Amniotic epithelial cell (primary cell): ENCODE results near the gene AQP6.

Source experiments
- DNase-seq: peaks from one replicate; pipeline ENCODE4 v3.0.0-alpha.2; 2010; ENCODE audit warnings: low read depth

AQP6 gene

GRCh38 chr12:49998453-49998852 lies 25.7 kb downstream of the AQP6 start:
- DNase-seq = no peak

GRCh38 chr12:50003595-50003994 lies 30.8 kb downstream of the AQP6 start:
- peak; percentile 67 for DNase-seq

- no peak for DNase-seq
Observed at GRCh38 chr12:50004696-50005095, 31.9 kb downstream of the AQP6 start.

GRCh38 chr12:50005175-50005574 lies 32.4 kb downstream of the AQP6 start:
- peak; percentile 50 for DNase-seq

- DNase-seq = no peak
Observed at GRCh38 chr12:50006280-50006679, 33.5 kb downstream of the AQP6 start.

- DNase-seq = no peak
Observed at GRCh38 chr12:50006754-50007442, 34.2 kb downstream of the AQP6 start.

- no peak for DNase-seq
Observed at GRCh38 chr12:50013361-50014147, 40.8 kb downstream of the AQP6 start.

GRCh38 chr12:50014342-50014741 lies 41.6 kb downstream of the AQP6 start:
- no peak for DNase-seq

GRCh38 chr12:50016501-50017475 lies 44.0 kb downstream of the AQP6 start:
- DNase-seq = peak; percentile 94

- peak; percentile 82 for DNase-seq
Observed at GRCh38 chr12:50017641-50018040, 44.9 kb downstream of the AQP6 start.

- peak; percentile 28 for DNase-seq
Observed at GRCh38 chr12:50018154-50018553, 45.4 kb downstream of the AQP6 start.

- no peak for DNase-seq
Observed at GRCh38 chr12:50018968-50019367, 46.2 kb downstream of the AQP6 start.

GRCh38 chr12:50019524-50019923 lies 46.8 kb downstream of the AQP6 start:
- DNase-seq = no peak

- no peak for DNase-seq
Observed at GRCh38 chr12:50021031-50021430, 48.3 kb downstream of the AQP6 start.

- no peak for DNase-seq
Observed at GRCh38 chr12:50022903-50023302, 50.2 kb downstream of the AQP6 start.

- no peak for DNase-seq
Observed at GRCh38 chr12:50024227-50024626, 51.5 kb downstream of the AQP6 start.

GRCh38 chr12:50024805-50025186 lies 52.0 kb downstream of the AQP6 start:
- no peak for DNase-seq

- DNase-seq = peak; percentile 96
Observed at GRCh38 chr12:50025187-50026059, 52.7 kb downstream of the AQP6 start, which contains the start of gene RACGAP1. RACGAP1 (minus strand) TSS chr12:50025494; CDS start chr12:50016715, 8,779 bp downstream.

GRCh38 chr12:50026691-50027090 lies 53.9 kb downstream of the AQP6 start:
- no peak for DNase-seq
